Measurements from ENCODE around the gene COPS6.

Gene COPS6

GRCh38 chr7:100102950-100103840 lies 14.4 kb downstream of the COPS6 start:
- no peak for DNase-seq

DNA sequence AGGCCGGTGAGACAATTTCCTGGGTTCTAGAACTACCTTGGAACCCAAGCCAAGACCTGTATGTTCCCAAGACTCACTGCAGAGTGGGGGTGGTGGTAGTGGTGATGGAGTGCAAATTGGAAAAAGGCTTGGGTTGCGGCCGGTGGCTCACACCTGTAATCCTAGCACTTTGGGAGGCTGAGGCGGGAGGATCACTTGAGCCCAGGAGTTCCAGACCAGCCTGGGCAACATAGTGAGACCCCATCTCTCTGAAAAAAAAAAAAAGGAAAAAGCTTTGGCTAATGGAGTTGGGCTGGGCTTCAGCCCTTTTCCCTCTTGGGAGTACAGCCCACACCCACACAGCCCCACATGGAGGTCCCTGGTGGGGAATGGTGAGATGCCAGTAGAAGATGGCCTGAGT lies 16.8 kb downstream of the COPS6 start:
- no peak for DNase-seq

- DNase-seq = no peak
Observed at GRCh38 chr7:100106633-100107032, 17.9 kb downstream of the COPS6 start.

GRCh38 chr7:100107125-100107737 lies 18.5 kb downstream of the COPS6 start:
- no peak for DNase-seq

GRCh38 chr7:100107890-100108289 lies 19.1 kb downstream of the COPS6 start:
- DNase-seq = no peak

GRCh38 chr7:100109521-100110163 lies 20.9 kb downstream of the COPS6 start:
- DNase-seq = no peak

GRCh38 chr7:100111156-100111555 lies 22.4 kb downstream of the COPS6 start:
- no peak for DNase-seq

DNA sequence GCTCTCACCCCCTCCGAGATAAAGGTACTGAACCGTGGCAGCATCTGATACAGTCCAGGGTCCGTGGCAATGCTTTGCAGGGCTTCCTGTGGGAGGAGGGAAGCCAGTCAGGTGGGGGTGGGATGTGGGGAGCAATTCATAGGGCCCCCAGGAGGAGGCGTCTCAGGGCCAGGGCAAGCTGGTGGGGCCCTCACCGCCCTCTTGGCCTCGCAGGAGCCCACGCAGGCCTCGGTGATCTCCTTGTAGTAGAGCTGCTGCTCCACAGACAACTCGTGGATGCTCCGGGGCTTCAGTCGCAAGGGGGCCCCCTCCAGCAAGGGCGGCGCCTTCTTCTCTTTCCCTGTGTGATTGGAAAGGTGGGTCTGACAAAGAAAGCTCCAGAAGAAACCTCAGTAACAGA lies 23.1 kb downstream of the COPS6 start:
- DNase-seq = no peak

GRCh38 chr7:100115026-100115425 lies 26.3 kb downstream of the COPS6 start:
- DNase-seq = no peak

DNA sequence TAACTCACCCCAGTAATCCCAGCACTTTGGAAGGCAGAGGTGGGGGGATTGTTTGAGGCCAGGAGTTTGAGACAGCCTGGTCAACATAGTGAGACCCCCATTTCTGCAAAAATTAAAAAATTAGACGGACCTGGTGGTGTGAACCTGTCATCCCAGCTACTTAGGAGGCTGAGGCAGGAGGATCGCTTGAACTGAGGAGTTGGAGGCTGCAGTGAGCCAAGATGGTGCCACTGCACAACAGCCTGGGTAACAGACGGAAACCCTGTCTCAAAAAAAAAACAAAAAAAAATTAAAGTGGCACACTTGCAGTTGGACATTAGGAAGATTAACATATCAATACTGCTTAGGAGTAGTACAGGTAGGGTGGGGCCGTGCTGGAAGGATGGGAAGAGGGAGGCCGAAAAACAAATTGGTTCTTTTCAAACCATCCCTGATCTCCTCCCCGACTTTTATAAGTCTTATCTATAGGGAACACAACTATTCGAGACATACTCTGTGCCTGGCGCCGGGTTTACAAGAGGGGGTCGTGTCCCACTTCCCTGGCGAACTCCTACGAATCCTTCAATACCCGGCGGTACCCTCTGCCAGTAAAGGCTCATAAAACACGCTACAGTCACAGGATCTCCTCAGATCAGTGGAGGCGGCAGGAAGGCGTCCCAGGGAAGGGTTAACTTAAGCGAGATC lies 29.8 kb downstream of the COPS6 start:
- DNase-seq = no peak

- peak; percentile 96 for DNase-seq
Observed at GRCh38 chr7:100119072-100119969, 30.6 kb downstream of the COPS6 start, which contains the start of the genes CNPY4 and TAF6. Gene CNPY4, plus strand, starts transcription at chr7:100119634. Its CDS starts 111 bp downstream, at chr7:100119745. Gene TAF6, minus strand, starts transcription at chr7:100119358. Its CDS starts 5,149 bp downstream, at chr7:100114209.

DNA sequence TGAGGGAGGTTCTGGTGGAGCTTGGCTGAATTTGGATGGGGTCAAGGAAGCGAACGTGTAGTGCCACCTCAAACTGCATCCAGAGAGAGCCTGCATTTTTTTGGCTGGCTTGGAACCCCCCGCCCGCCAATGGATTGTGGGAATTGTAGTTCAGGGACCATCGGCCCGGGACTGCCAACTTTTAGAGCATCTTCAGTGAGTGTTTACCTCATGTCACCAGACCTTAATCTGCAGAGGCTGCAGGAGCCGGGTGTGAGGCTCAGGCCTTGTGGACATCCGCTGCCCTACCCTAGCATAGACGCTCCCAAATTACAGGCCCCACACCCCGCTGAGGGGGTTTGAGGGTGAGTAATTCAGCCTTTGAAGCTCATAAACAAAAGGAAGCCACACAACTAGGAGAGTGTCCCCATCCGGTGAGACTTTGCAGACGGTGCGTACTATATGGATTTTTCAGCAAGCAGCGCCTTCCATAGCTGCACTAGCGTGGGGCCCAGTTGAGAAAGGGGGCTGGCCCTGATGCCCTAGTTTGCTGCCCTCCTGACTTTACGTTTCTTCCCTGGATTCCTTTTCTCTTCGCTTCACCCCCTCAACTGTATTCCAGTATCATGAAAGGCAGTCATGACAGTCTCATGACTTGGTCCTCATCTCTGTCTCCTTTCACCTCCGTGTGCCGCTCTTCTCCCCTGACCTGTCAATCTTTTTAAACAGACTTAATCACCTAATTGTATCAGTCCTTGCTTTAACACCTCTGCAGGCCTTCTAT lies 31.4 kb downstream of the COPS6 start:
- peak; percentile 87 for DNase-seq

- no peak for DNase-seq
Observed at GRCh38 chr7:100120733-100121036, 31.9 kb downstream of the COPS6 start.

DNA sequence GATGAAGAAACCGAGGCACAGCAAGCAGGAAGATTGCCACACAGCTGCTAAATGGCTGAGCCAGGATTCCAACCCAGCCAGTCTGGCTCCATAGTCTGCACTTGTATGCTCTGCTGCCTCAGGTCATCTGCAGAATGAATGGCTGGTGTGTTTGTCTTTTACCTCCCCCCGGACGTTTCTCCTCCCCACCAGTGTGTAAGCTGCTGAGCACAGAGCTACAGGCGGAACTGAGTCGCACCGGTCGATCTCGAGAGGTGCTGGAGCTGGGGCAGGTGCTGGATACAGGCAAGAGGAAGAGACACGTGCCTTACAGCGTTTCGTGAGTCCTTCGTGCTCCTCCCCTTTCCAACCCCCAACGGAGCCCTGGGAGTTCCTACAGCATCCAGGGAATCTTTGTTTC lies 33.3 kb downstream of the COPS6 start:
- no peak for DNase-seq

- no peak for DNase-seq
Observed at GRCh38 chr7:100122568-100122967, 33.8 kb downstream of the COPS6 start.

- DNase-seq = no peak
Observed at GRCh38 chr7:100124301-100125230, 35.8 kb downstream of the COPS6 start.

DNA sequence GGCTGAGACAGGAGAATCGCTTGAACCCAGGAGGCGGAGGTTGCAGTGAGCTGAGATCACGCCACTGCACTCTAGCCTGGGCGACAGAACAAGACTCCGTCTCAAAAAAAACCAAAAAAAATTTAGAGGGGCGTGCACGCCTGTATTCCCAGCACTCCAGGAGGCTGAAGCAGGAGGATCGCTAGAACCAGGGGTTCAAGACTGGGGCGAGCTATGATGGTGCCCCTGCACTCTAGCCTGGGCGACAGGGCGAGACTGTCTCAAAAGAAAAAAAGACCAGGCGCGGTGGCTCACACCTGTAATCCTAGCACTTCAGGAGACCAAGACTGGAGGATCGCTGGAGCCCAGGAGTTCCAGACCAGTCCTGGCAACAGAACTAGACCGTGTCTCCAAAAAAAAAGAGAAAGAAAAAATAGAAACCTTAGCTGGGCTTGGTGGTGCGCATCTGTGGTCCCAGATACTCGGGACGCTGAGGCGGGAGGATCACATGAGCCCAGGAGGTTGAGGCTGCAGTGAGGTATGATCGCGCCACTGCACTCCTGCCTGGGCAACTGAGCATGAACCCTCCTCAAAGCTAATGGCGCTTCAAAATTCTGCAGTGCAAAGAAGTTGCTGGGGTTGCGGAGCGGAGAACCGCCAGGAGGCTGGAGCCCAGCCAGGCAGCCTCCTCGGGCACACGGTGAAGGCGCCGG lies 37.6 kb downstream of the COPS6 start:
- DNase-seq = no peak

DNA sequence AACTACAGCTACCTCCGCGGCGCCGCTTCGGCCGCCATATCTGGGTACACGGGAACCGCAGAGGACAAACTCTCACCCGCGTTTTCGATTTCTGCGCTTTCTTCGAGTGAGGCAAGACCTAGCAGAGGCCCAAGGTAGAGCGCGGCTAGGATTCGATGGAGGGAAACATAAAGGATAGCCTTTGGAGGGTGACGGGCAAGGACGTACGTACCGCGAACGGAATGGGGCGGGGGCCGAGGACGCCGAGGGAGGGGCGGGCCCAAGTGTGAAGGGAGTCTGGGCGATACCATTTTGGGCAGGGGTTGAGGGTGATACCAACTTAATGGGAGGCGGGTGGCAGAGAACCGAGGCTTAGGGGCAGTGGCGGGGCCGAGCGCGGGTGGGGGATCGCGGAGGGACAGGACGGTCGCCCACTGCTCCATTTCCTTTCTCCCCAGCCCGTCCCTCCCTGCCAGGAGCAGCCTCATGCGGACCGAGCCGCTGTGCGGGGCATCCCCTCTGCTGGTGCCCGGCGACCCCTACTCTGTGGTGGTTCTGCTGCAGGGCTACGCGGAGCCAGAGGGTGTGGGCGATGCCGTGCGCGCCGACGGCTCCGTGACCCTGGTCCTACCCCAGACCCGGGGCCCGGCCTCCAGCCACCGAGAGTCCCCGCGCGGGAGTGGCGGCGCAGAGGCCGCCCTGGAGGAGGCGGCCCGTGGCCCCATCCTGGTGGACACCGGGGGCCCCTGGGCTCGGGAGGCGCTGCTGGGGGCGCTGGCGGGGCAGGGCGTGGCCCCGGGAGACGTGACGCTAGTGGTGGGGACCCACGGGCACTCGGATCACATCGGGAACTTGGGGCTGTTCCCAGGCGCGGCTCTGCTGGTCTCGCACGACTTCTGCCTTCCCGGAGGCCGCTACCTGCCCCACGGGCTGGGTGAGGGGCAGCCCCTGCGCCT lies 38.4 kb downstream of the COPS6 start, which contains the start of gene MBLAC1:
TSS of gene MBLAC1 (plus strand) at position 37 of the 935 bp plus-strand sequence. CDS start at position 466, 429 bp downstream.
- peak; percentile 94 for DNase-seq

Measured in CD4-positive, alpha-beta T cell treated with Interleukin-4 for 4 hours (primary cell).